Stimulated activated CD4-positive, alpha-beta T cell treated with anti-CD3 and anti-CD28 coated beads, Interleukin-15, amount 100 ng/mL, for 1 hour (primary cell): Measurements from ENCODE around the gene TCF4.

Source experiments
- DNase-seq, 2 donors: peaks; one replicate each; pipeline ENCODE4 v3.0.0-alpha.2; 2020; ENCODE audit warnings: low read depth in 1 of 2, low spot score in 1 of 2

TCF4 gene

GRCh38 chr18:55243255-55243654 is 344.7 kb downstream of the TCF4 start:
- no peak for DNase-seq

DNA sequence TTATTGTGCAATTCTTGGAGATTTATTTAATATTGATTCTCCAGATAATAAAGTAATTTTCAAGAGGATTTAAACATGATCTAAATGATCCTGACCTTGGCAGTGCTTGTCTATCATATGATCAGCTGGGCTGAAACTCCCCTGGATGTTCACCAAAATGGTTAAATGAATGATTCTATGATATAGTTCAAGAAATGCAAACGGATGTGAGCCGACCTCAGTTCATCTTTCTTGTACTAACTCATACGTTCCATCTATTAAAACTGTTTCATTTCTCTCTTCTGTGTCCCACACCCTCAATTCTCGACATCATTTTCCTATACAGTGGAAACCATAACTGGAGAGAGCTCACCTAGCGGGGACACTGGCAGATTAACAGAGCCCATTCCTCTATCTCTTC is 347.0 kb downstream of the TCF4 start:
- no peak for DNase-seq

- DNase-seq: no peak
Observed at GRCh38 chr18:55239740-55240139, 348.3 kb downstream of the TCF4 start.

GRCh38 chr18:55237660-55238059 is 350.3 kb downstream of the TCF4 start:
- no peak for DNase-seq

DNA sequence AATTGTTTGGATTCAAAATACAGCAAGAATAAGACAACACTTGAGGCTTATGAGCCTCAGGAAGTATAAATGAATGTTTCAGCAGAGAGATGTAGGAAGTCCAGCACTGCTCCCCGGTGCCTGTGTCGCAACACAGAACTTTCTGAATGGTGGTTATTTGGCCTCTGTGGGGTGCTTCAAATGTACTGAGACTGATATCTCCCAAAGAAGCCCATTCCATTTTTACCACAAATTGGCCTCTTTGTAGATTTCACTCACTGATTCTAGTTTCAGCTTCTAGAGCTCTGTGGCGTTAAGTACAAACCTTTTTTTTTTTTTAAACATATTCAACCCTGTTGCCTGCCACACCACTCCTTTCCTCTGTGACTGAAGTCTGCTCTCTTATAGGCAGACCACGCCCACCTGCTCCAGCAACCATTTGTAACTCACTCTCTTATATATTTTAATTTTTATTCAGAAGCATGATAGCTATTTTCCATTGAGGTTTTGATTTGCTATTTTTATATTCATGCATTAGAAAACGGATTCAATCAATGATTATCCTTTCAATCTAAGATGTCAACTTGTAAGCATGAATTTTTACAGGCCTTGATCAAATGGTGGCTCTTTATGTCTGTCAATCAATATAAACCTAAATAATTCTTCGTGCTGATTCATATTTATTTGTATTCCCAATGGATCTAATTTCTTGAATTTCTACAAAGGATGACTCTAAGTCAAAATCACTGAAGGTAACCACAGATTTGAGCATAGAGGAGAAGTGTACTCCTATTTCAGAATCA is 351.7 kb downstream of the TCF4 start:
- no peak for DNase-seq

DNA sequence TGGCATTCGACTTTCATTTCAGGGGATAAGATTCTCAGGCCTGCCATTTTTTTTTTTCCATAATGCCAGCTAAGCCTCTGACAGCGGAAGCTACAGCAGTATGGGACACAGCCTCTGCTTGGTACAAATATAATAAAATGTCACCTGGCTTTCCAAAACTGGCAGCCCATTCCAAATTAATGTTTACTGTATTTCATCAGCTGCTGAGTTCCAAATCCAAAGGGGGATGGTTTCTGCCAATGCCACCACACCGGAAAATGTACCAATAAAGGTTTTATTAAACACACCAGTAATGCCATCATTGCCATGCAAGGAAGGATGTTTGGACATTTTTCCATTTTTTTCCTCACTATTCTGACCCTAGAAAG is 352.9 kb downstream of the TCF4 start:
- no peak for DNase-seq

- peak in 1 of 2 donors; percentile 10 for DNase-seq
Observed at GRCh38 chr18:55234366-55235093, 353.5 kb downstream of the TCF4 start.

GRCh38 chr18:55233857-55234256 is 354.1 kb downstream of the TCF4 start:
- DNase-seq: no peak

GRCh38 chr18:55232506-55232905 is 355.5 kb downstream of the TCF4 start:
- DNase-seq: no peak

DNA sequence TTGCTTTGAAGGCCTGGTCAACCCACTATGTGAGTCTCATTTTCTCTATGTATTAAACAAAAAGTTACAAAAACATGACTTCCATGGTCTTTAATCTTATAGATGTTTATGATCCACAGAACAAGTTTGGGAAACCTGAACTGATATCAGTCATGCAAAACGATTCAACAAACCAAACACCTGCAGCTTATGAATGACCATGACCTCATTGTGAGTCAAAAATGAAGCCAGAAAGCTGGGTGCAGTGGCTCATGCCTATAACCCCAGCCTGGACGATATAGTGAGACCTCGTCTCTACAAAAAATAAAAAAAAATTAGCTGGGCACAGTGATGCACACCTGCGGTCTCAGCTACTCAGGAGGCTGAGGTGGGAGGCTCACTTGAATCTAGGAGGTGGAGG is 358.3 kb downstream of the TCF4 start:
- no peak for DNase-seq

GRCh38 chr18:55228707-55229106 is 359.3 kb downstream of the TCF4 start:
- no peak for DNase-seq

DNA sequence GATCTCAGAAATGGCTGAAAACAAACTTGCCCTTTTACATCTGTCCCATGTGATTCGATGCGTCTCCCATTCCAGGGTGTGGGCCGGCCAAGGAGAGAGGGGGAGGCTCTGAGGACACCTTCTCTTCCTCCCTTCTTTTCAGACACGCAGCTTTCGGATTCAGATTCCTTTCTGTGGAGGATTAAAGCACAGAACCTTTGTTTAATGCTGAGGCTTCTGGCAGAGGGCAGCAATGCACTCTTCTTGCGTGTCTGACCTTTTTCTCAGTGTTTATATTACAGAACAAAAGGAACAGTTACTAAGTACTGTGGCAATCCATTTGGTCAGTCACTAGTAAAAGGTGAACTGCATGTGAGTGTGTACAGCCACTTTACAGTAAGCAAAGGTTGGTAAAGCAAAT is 359.8 kb downstream of the TCF4 start:
- no peak for DNase-seq

DNA sequence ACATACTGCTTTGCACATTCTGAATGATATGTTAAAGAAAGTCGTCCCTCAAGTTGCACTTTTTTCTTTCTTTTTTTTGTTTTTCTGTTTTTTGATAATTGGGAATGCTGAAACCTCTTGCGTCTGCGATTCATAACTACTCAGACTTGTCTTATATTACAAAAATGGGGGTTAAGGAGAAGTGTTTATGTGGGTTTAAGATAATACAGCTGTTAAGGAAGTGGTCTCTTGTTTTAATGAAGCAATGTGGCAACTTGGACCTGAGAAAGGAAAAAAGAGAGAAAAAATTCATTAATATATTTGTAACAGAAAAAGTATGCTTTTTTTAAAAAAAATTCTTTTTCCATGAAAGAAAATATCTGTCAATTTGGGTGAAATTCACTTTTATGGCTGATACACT is 360.2 kb downstream of the TCF4 start:
- DNase-seq: no peak

- no peak for DNase-seq
Observed at GRCh38 chr18:55226044-55226443, 361.9 kb downstream of the TCF4 start.

DNA sequence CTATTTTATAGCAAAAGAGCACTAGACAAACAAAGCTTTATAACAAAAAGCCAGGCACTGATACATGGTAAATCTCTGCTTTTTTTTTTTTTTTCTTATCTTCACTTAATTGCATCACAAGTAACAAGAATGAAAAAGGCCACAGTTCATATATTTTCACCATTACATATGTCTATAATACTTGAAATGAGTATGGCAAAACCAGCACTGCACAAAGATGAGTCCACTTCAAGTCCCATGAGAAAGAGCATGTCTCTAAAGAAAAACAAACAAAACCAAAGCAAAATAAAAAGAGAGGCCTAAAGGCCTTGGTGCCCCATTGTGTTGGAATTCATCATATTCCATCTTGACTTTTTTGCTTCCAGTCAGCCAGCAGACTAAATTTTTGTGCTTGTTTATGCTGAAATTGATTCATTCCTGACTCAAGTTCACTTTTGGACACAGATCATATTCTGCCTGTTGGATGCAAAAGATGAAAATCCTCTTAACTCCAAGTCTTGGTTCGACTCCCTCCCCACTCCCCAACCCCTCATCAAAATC is 363.8 kb downstream of the TCF4 start:
- DNase-seq: no peak

DNA sequence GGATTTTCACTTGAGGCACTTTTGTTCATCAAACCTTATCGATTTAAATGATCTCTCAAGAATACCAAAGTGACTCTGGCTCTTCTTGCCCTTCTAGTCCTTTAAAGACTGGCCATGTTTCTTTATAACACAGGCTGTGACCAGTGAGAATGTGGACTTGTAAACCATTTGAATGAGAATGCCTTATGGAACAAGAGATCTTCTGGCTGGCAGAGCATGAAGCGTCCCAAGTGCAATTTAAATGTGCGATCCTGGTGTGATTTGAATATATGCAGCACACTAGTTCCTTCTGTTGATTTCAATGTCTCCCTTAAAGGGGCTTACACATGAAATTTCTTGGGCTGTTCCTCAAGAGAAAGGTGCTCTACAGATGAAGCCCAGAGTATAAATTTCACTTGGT is 366.4 kb downstream of the TCF4 start:
- no peak for DNase-seq

DNA sequence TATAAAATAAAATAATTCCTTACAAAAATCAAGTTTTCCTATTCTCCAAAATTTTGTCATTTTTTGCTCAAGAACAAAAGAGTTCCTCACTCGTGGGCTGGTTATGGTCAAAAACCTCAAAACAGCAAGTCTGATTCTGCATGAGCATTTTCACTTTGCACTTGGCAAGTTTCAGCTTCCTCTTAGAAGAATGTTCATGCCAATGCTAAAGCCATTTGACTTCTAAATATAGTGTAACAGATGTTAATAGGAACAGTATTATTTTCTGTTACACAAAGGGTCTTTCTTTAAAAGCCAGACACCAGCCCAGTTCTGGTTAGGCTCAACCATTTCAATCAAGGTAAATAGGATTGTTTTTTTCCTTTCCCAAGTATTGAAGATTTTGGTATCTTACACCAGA is 367.5 kb downstream of the TCF4 start:
- DNase-seq: no peak

GRCh38 chr18:55219823-55220222 is 368.2 kb downstream of the TCF4 start:
- DNase-seq: no peak

GRCh38 chr18:55219059-55219458 is 368.9 kb downstream of the TCF4 start:
- DNase-seq: no peak

- no peak for DNase-seq
Observed at GRCh38 chr18:55214969-55215368, 373.0 kb downstream of the TCF4 start.

- DNase-seq: no peak
Observed at GRCh38 chr18:55214534-55214933, 373.5 kb downstream of the TCF4 start.

- DNase-seq: no peak
Observed at GRCh38 chr18:55213586-55213985, 374.4 kb downstream of the TCF4 start.

GRCh38 chr18:55206927-55207326 is 381.1 kb downstream of the TCF4 start:
- DNase-seq: no peak
